ENCODE data around the gene IL15RA. TPM values are rescaled to one million over a fixed set of nuclear protein-coding genes. Genes with fewer than 3 reads are reported as not detected.

IL15RA gene
- polyA plus RNA-seq, 2 of the 4 experiments (the other 2 are of a cell fraction), result 0.46 to 0.83 TPM

DNA sequence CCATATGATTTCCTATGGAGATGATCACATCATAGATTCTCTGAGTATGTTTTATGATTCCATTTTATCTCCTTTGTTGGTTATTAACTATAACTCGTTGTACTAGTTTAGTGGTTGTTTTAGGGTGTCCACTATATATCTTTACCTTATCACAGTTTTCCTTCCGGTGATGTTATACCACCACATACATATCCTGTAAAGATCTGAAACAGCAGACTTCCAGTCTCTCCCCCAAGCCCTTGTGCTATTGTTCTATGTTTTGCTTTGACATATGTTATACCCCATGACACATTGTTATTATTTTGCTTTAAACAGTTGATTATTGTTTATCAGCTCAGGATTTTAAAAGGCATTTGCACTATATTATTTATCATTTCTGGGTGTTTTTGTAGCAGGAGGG, 7.3 kb downstream of the IL15RA start:
- TF ChIP-seq, protein P1, sequence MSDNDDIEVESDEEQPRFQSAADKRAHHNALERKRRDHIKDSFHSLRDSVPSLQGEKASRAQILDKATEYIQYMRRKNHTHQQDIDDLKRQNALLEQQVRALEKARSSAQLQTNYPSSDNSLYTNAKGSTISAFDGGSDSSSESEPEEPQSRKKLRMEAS (IDR thresholded peaks at IDR 0.05), result no peak
- no peak for TF ChIP-seq ESRRA (IDR thresholded peaks at IDR 0.05; ENCODE audit: borderline replicate concordance, low read length)
- no peak for TF ChIP-seq ZC3H11A (IDR thresholded peaks at IDR 0.05)
- TF ChIP-seq ZSCAN20 (CRISPR knock-in tag; IDR thresholded peaks at IDR 0.05), result no peak
- TF ChIP-seq FOXS1 (CRISPR knock-in tag; IDR thresholded peaks at IDR 0.05), result no peak

DNA sequence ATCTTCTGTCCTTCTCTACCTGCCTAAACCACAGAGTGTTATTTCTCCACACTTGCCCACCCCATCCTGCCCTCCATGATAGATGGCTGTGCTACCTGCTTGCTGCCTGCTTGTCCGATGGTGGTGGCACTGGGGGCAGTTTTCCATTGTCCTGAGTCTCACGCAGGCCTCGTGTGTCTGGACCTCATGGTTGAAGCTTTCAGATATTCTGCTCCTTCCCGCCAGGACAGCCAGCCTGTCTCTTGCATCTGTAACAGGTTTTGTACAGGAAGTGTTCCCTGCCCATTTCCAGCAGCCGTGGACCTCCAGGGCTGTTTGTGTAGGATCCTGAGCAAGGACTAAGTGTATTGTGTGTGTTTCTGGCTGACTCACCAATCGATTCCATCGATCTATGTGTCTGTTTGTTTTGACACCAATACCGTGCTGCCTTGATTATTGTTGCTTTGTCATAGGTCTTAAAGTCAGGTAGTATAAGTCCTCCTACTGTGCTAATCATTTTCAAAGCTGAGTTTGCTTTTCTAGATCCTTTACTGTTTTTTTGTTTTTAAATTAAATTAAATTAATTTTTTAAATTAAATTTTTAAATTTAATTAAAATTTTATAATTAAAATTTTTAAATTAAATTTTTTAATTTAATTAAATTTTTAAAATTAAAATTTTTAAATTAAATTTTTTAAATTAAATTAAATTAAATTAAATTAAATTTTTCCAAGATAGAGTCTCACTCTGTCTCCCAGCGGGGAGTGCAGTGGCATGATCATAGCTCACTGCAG, 8.5 kb downstream of the IL15RA start:
- ChIA-PET POLR2A (no interaction called here), CTCF (no interaction called here)
- no peak overlapping the region for H3K4me2 ChIP-seq
- no peak overlapping the region for H3K27ac ChIP-seq
- no peak for FAIRE-seq
- TF ChIP-seq RCOR1 (IDR thresholded peaks at IDR 0.05; ENCODE audit: low read depth, low read length) (no peak), NFE2L2 (conservative IDR thresholded peaks at IDR 0.05; ENCODE audit: low read length) (no peak), ZFP36 (IDR thresholded peaks at IDR 0.05; ENCODE audit: borderline replicate concordance, partially characterized antibody) (no peak), RNF2 (IDR thresholded peaks at IDR 0.05; ENCODE audit: borderline replicate concordance, low read depth) (no peak), RAD21 (conservative IDR thresholded peaks at IDR 0.05 in 1 of 2, IDR thresholded peaks at IDR 0.05 in 1 of 2) (no peak)
- H3K4me3 ChIP-seq, result no peak overlapping the region
- H3K9me3 ChIP-seq, result no peaks in the 10 kb centered on the region
- H3K4me1 ChIP-seq, result no peaks in the 10 kb centered on the region
- peak in 1 of 2 experiments; percentile 49; a peak in 1 of 6 replicates for ATAC-seq
- 87% methylated on average over 9 of the region's 9 CpGs for WGBS (ENCODE audit: missing lambda C conversion rate)
- DNase-seq (ENCODE audit: low read depth in 1 of 2, low spot score in 1 of 2), result peak in 1 of 2 experiments; percentile 14

More for the DNA sequence above, 7.3 kb downstream of the IL15RA start:
- 58% methylated on average over 2 of the region's 2 CpGs for WGBS (ENCODE audit: missing lambda C conversion rate)
- POLR2A ChIA-PET, result no interaction called here
- H3K4me2 ChIP-seq, result no peak overlapping the region
- DNase-seq (ENCODE audit: low read depth in 1 of 2, low spot score in 1 of 2), result no peak
- FAIRE-seq, result no peak
- H3K9me3 ChIP-seq, result no peaks in the 10 kb centered on the region
- CTCF ChIA-PET, result no interaction called here
- ATAC-seq, result no peak
- no peak overlapping the region for H3K4me3 ChIP-seq
- no peaks in the 10 kb centered on the region for H3K4me1 ChIP-seq
- no peak overlapping the region for H3K27ac ChIP-seq

DNA sequence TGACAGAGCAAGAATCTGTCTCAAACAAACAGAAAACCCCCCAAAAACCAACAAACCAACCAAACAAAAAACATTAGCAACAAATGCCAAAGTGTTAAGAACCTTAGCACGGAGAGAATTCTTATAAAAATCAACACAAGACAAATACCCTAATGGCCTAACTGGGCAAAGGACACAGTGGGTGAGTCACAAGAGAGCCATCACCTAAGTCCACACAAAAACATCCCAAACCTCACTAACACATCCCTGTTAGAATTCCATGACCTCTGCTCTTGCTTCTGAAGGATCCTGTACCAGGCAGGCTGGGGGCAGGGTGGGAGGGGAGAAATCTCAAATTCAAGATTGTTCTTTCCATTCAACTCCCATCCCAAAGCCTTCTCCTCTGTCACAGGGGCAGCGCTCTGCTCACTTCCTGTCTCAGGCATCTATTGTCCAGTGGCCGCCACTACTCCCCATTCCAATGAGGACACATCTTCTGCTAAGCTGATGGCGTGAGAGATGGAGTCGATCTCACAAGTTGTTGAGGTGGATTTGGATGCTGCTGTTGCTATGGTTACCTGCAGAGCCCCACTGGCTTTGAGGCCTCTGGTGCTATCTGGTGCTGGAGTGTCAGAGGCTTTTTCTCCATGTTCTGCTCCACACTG, 9.2 kb downstream of the IL15RA start:
- TF ChIP-seq JUN (IDR thresholded peaks at IDR 0.05) (no peak), FOXS1 (CRISPR knock-in tag; IDR thresholded peaks at IDR 0.05) (no peak), JUNB (IDR thresholded peaks at IDR 0.05) (no peak), ZC3H11A (IDR thresholded peaks at IDR 0.05) (no peak), CBX2 (IDR thresholded peaks at IDR 0.05; ENCODE audit: borderline replicate concordance, low read depth) (no peak)
- TF ChIP-seq, protein P2, sequence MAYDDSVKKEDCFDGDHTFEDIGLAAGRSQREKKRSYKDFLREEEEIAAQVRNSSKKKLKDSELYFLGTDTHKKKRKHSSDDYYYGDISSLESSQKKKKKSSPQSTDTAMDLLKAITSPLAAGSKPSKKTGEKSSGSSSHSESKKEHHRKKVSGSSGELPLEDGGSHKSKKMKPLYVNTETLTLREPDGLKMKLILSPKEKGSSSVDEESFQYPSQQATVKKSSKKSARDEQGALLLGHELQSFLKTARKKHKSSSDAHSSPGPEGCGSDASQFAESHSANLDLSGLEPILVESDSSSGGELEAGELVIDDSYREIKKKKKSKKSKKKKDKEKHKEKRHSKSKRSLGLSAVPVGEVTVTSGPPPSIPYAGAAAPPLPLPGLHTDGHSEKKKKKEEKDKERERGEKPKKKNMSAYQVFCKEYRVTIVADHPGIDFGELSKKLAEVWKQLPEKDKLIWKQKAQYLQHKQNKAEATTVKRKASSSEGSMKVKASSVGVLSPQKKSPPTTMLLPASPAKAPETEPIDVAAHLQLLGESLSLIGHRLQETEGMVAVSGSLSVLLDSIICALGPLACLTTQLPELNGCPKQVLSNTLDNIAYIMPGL (CRISPR knock-in tag; IDR thresholded peaks at IDR 0.05; ENCODE audit: borderline replicate concordance), result no peak
- ATAC-seq, result peak; percentile 39 to 46; a peak in 3 of 6 replicates
- no peaks in the 10 kb centered on the region for H3K9me3 ChIP-seq
- H3K27ac ChIP-seq, result no peak overlapping the region
- FAIRE-seq, result no peak
- no peaks in the 10 kb centered on the region for H3K4me1 ChIP-seq
- CTCF ChIA-PET, result interaction anchor here (1.6 to 1.7 kb wide), 2 partner anchors 11 to 46 kb away, joined by 3 to 8 read pairs; no protein-coding TSS in a partner anchor
- peak in 1 of 2 experiments; percentile 28 for DNase-seq (ENCODE audit: low read depth in 1 of 2, low spot score in 1 of 2)
- no peak overlapping the region for H3K4me2 ChIP-seq
- POLR2A ChIA-PET, result no interaction called here
- 75% methylated on average over 5 of the region's 5 CpGs for WGBS (ENCODE audit: missing lambda C conversion rate)
- H3K4me3 ChIP-seq, result no peak overlapping the region

DNA sequence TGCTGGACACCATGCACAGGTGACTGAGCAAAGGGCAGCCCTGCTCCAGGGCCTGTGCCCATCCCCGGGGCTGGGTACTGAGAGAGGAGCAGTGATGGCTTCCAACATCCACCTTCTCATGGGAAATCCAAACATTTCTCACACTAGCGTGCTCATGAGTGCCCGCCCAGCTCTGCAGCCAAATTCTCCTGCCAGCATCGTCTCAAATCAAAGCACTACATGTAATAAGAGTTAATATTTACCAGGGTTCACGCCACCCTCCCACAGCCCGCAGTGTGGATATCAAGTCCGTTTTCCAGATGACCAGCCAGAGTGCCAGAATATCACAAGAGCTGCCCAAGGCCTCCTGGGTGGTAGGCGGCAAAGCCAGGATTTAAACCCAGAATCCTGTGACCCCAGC, 12.1 kb downstream of the IL15RA start:
- H3K9me3 ChIP-seq, result no peaks in the 10 kb centered on the region
- no peak overlapping the region for H3K4me3 ChIP-seq
- ChIA-PET CTCF (interaction anchor here (1.3 to 1.4 kb wide), 2 partner anchors 12 to 48 kb away, joined by 3 to 4 read pairs; partner anchors contain the start of gene IL15RA), POLR2A (no interaction called here)
- no peak overlapping the region for H3K27ac ChIP-seq
- no peaks in the 10 kb centered on the region for H3K4me1 ChIP-seq
- 67% methylated on average over 8 of the region's 8 CpGs for WGBS (ENCODE audit: missing lambda C conversion rate)
- TF ChIP-seq ESRRA (IDR thresholded peaks at IDR 0.05; ENCODE audit: borderline replicate concordance, low read length) (no peak), PHF8 (IDR thresholded peaks at IDR 0.05; ENCODE audit: borderline replicate concordance, low read depth) (no peak)
- TF ChIP-seq, protein P3, sequence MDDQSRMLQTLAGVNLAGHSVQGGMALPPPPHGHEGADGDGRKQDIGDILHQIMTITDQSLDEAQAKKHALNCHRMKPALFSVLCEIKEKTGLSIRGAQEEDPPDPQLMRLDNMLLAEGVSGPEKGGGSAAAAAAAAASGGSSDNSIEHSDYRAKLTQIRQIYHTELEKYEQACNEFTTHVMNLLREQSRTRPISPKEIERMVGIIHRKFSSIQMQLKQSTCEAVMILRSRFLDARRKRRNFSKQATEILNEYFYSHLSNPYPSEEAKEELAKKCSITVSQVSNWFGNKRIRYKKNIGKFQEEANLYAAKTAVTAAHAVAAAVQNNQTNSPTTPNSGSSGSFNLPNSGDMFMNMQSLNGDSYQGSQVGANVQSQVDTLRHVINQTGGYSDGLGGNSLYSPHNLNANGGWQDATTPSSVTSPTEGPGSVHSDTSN (IDR thresholded peaks at IDR 0.05), result no peak
- TF ChIP-seq, protein P4, sequence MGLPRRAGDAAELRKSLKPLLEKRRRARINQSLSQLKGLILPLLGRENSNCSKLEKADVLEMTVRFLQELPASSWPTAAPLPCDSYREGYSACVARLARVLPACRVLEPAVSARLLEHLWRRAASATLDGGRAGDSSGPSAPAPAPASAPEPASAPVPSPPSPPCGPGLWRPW (IDR thresholded peaks at IDR 0.05), result no peak
- H3K4me2 ChIP-seq, result no peak overlapping the region
- DNase-seq (ENCODE audit: low read depth in 1 of 2, low spot score in 1 of 2), result no peak
- peak in 1 of 2 experiments; percentile 21; a peak in 1 of 6 replicates for ATAC-seq
- FAIRE-seq, result no peak
